Measurements from ENCODE around the gene OVOL2.

- no peak for TF ChIP-seq CTCF (IDR thresholded peaks at IDR 0.05)
- no peak for TF ChIP-seq POLR2A (IDR thresholded peaks at IDR 0.05)
These were observed 36.8 kb downstream of the OVOL2 start for GRCh38 chr20:18020931-18021330.
